Hepatocyte (in vitro differentiated cells): Measurements from ENCODE around the gene SEC14L2. TPM values are rescaled to one million over a fixed set of nuclear protein-coding genes. Genes with fewer than 3 reads are reported as not detected.

ENCODE experiments used
- DNase-seq: peaks from one replicate; pipeline ENCODE4 v3.0.0-alpha.2; 2016; ENCODE audit warnings: low spot score
- H2AFZ ChIP-seq: fragments of 200-600 bp; sonication (generic); 2 replicates; pipeline ENCODE4 v1.6.0; 2016; ENCODE audit warnings: antibody characterized with exemption, mild to moderate bottlenecking
- H3K27ac ChIP-seq: fragments of 200-600 bp; sonication (generic); 2 replicates; pipeline ENCODE4 v1.5.1; 2016; ENCODE audit warnings: mild to moderate bottlenecking
- H3K27me3 ChIP-seq: fragments of 200-600 bp; sonication (generic); 2 replicates; pipeline ENCODE4 v1.6.1; 2016
- H3K36me3 ChIP-seq: fragments of 200-600 bp; sonication (generic); replicated peaks from 2 replicates; pipeline ENCODE4 v1.5.1; 2016; ENCODE audit warnings: low read depth; ENCODE audit not compliant: insufficient read depth
- H3K4me1 ChIP-seq: fragments of 200-600 bp; sonication (generic); 2 replicates; pipeline ENCODE4 v1.5.1; 2016; ENCODE audit warnings: mild to moderate bottlenecking, moderate library complexity; ENCODE audit not compliant: insufficient read depth
- H3K4me2 ChIP-seq: fragments of 200-600 bp; sonication (generic); 2 replicates; pipeline ENCODE4 v1.6.0; 2016
- H3K4me3 ChIP-seq: fragments of 200-600 bp; sonication (generic); 2 replicates; pipeline ENCODE4 v1.5.1; 2016; ENCODE audit warnings: mild to moderate bottlenecking
- H3K79me2 ChIP-seq: fragments of 200-600 bp; sonication (generic); 2 replicates; pipeline ENCODE4 v1.6.0; 2017; ENCODE audit warnings: mild to moderate bottlenecking
- H3K9me2 ChIP-seq: fragments of 200-600 bp; sonication (generic); replicated peaks from 2 replicates; pipeline ENCODE4 v1.6.0; 2017; ENCODE audit warnings: mild to moderate bottlenecking; ENCODE audit not compliant: insufficient read depth
- H3K9me3 ChIP-seq: fragments of 200-600 bp; sonication (generic); 2 replicates; pipeline ENCODE4 v1.5.1; 2016; ENCODE audit warnings: low read depth, mild to moderate bottlenecking
- H4K20me1 ChIP-seq: fragments of 200-600 bp; sonication (generic); 2 replicates; pipeline ENCODE4 v1.6.0; 2016; ENCODE audit warnings: mild to moderate bottlenecking; ENCODE audit not compliant: insufficient read depth, poor library complexity, severe bottlenecking
- CTCF ChIP-seq: fragments of 200-600 bp; sonication (generic); IDR thresholded peaks from 2 replicates; pipeline ENCODE4 v1.5.1; 2016; ENCODE audit warnings: antibody characterized with exemption, mild to moderate bottlenecking; ENCODE audit not compliant: poor library complexity
- EZH2 ChIP-seq: fragments of 200-600 bp; sonication (generic); IDR thresholded peaks from 2 replicates; pipeline ENCODE4 v1.6.1; 2016; ENCODE audit warnings: antibody characterized with exemption, mild to moderate bottlenecking, borderline replicate concordance
- EZH2phosphoT487 ChIP-seq: fragments of 200-600 bp; sonication (generic); IDR thresholded peaks from one replicate; pipeline ENCODE4 v1.6.1; 2018; ENCODE audit warnings: antibody characterized with exemption, mild to moderate bottlenecking, low read depth, moderate library complexity; ENCODE audit not compliant: unreplicated experiment, severe bottlenecking
- WGBS: methylation state at CpG from one replicate; pipeline ENCODE4 v1.1.6; 2016; ENCODE audit warnings: low lambda C conversion rate; ENCODE audit errors: missing lambda C conversion rate; 5-methylcytosine and 5-hydroxymethylcytosine counted together
- polyA plus RNA-seq: library from polyadenylated mRNA; unstranded; fragments of >200 nt; fragmentation: Nextera tagmentation; extraction: Ambion mirVana; gene quantifications from 2 replicates; pipeline ENCODE4 v1.2.1, GENCODE V29; 2016
- total RNA-seq: library from RNA; depleted of rRNA; stranded (reverse); fragments of >200 nt; gene quantifications from 2 replicates; pipeline ENCODE4 v1.2.3, GENCODE V29; 2014

The SEC14L2 gene
- total and polyA plus RNA-seq, 2 experiments from 2014 or later, result 9.9 to 10.9 TPM

GRCh38 chr22:30433227-30433626 is 36.4 kb downstream of the SEC14L2 start:
- no peak overlapping the region for H2AFZ ChIP-seq
- H3K9me2 ChIP-seq, result no peaks in the 10 kb centered on the region
- no peak overlapping the region for H3K4me3 ChIP-seq
- no peaks in the 10 kb centered on the region for H3K36me3 ChIP-seq
- H3K9me3 ChIP-seq, result no peaks in the 10 kb centered on the region
- no peak overlapping the region for H3K4me2 ChIP-seq
- no peaks in the 10 kb centered on the region for H4K20me1 ChIP-seq
- no peaks in the 10 kb centered on the region for H3K27me3 ChIP-seq
- H3K4me1 ChIP-seq, result no peaks in the 10 kb centered on the region
- H3K79me2 ChIP-seq, result no peaks in the 10 kb centered on the region
- WGBS, result 98% methylated on average over 3 of the region's 3 CpGs
- no peak for DNase-seq
- TF ChIP-seq EZH2 (no peak), EZH2phosphoT487 (no peak), CTCF (no peak)
- H3K27ac ChIP-seq, result no peak overlapping the region

- TF ChIP-seq EZH2 (no peak), EZH2phosphoT487 (no peak)
- WGBS, result 100% methylated on average over 1 of the region's 1 CpG
- DNase-seq, result no peak
Measured at GRCh38 chr22:30433773-30434172, 37.0 kb downstream of the SEC14L2 start.

GRCh38 chr22:30434843-30435242 is 38.0 kb downstream of the SEC14L2 start:
- Histone ChIP-seq H3K9me3 (no peaks in the 10 kb centered on the region), H2AFZ (no peak overlapping the region), H3K79me2 (no peaks in the 10 kb centered on the region), H4K20me1 (no peaks in the 10 kb centered on the region), H3K9me2 (no peaks in the 10 kb centered on the region), H3K27me3 (no peaks in the 10 kb centered on the region), H3K27ac (no peak overlapping the region), H3K36me3 (no peaks in the 10 kb centered on the region), H3K4me3 (no peak overlapping the region), H3K4me2 (no peak overlapping the region), H3K4me1 (no peaks in the 10 kb centered on the region)
- WGBS, result 55% methylated on average over 1 of the region's 1 CpG
- TF ChIP-seq EZH2phosphoT487, result no peak
- no peak for TF ChIP-seq CTCF
- TF ChIP-seq EZH2, result no peak
- DNase-seq, result no peak

More at GRCh38 chr22:30433773-30434172, 37.0 kb downstream of the SEC14L2 start:
- no peak overlapping the region for H3K4me3 ChIP-seq
- H3K79me2 ChIP-seq, result no peaks in the 10 kb centered on the region
- no peaks in the 10 kb centered on the region for H3K27me3 ChIP-seq
- H3K36me3 ChIP-seq, result no peaks in the 10 kb centered on the region
- H3K4me2 ChIP-seq, result no peak overlapping the region
- no peak overlapping the region for H2AFZ ChIP-seq
- H3K9me2 ChIP-seq, result no peaks in the 10 kb centered on the region
- H3K27ac ChIP-seq, result no peak overlapping the region
- no peaks in the 10 kb centered on the region for H3K9me3 ChIP-seq
- no peaks in the 10 kb centered on the region for H4K20me1 ChIP-seq
- no peaks in the 10 kb centered on the region for H3K4me1 ChIP-seq

GRCh38 chr22:30435674-30436126 is 38.9 kb downstream of the SEC14L2 start:
- no peak overlapping the region for H3K4me2 ChIP-seq
- WGBS, result 90% methylated on average over 6 of the region's 6 CpGs

More at GRCh38 chr22:30435674-30436126, 38.9 kb downstream of the SEC14L2 start:
- Histone ChIP-seq H3K4me1 (no peaks in the 10 kb centered on the region), H3K79me2 (no peaks in the 10 kb centered on the region), H4K20me1 (no peaks in the 10 kb centered on the region), H3K27ac (no peak overlapping the region), H3K36me3 (no peaks in the 10 kb centered on the region), H3K4me3 (no peak overlapping the region), H2AFZ (no peak overlapping the region), H3K9me3 (no peaks in the 10 kb centered on the region), H3K9me2 (no peaks in the 10 kb centered on the region), H3K27me3 (no peaks in the 10 kb centered on the region)
- TF ChIP-seq CTCF, result no peak
- no peak for TF ChIP-seq EZH2
- TF ChIP-seq EZH2phosphoT487, result no peak
- DNase-seq, result no peak
